ENCODE results near the gene CD79B. TPM values are rescaled to one million over a fixed set of nuclear protein-coding genes. Genes with fewer than 3 reads are reported as not detected.

Gene CD79B
- total and polyA plus RNA-seq, 11 donors = 2.2 to 16.2 (median 4.9) TPM

DNA sequence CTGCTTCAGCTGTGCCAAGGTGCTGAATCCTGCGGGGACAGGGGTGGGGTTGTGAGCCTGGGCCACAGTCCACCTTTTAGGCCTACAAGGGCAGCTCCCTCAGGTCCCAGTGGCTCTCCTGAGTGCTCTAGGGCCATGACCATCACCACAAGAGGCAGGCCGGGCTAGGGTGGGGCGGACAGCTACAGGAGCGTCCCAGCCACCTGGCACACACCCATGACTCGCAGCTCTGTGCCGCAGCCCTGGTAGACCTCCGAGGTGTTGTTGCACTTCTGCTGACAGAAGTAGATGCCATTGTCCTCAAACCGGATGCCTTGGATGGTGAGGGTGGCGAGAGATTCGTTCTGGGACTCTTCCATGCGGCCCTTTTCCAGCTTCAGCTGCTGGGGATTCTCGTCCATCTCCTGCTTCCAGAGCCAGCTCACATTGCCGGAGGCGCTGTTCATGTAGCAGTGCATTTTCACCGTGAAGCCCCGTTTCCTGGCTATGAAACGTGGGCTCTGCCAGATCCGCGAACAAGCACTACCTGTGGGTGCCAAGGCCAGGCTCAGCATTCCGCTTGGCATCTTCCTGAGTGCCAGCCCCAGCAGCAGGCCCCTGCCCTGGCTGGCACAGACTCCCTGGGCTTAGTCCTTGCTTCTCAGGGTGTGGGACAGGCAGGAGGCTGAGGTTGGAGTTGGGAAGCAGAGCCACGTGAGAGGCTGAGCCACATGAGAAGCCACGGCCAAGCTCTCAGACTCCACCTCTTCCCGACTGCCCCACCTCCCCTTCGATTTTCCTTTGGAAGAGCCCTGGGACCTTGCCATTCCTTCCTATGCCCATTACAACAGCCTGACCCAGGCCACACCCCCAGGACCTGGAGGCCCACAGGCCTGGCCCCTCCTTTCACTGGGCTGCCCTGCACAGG is 2.0 kb downstream of the CD79B start:
- WGBS, 4 donors = 85 to 89% (median 87%) methylated on average over 12 to 24 of the region's 24 CpGs
- ATAC-seq = peak; percentile 16 to 66 (median 44)
- peak overlapping the region in 1 of 12 donors; percentile 44 for H3K4me3 ChIP-seq

GRCh38 chr17:63928966-63929695 is 3.0 kb downstream of the CD79B start:
- Histone ChIP-seq H3K27ac (no peak overlapping the region), H3K36me3 (no peaks in the 10 kb centered on the region), H3K4me1 (peaks cover 0 to 25% (median 14%) of the 10 kb centered on the region in 12 donors), H3K9me3 (no peaks in the 10 kb centered on the region), H3K27me3 (no peaks in the 10 kb centered on the region), H3K4me3 (no peak overlapping the region)
- intact Hi-C loops (cut with DNase I) = loop anchor here in 1 of 10 donors (10.0 kb wide), 1 partner anchor 56 kb away; no protein-coding TSS in a partner anchor
- no peak for ATAC-seq
- DNase-seq = peak in 1 of 5 donors; percentile 42
- 86 to 99% (median 92%) methylated on average over 5 to 10 of the region's 10 CpGs for WGBS, 4 donors
- no peak for TF ChIP-seq POLR2A (IDR thresholded peaks at IDR 0.05)
- TF ChIP-seq, protein P1, sequence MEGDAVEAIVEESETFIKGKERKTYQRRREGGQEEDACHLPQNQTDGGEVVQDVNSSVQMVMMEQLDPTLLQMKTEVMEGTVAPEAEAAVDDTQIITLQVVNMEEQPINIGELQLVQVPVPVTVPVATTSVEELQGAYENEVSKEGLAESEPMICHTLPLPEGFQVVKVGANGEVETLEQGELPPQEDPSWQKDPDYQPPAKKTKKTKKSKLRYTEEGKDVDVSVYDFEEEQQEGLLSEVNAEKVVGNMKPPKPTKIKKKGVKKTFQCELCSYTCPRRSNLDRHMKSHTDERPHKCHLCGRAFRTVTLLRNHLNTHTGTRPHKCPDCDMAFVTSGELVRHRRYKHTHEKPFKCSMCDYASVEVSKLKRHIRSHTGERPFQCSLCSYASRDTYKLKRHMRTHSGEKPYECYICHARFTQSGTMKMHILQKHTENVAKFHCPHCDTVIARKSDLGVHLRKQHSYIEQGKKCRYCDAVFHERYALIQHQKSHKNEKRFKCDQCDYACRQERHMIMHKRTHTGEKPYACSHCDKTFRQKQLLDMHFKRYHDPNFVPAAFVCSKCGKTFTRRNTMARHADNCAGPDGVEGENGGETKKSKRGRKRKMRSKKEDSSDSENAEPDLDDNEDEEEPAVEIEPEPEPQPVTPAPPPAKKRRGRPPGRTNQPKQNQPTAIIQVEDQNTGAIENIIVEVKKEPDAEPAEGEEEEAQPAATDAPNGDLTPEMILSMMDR (IDR thresholded peaks at IDR 0.05) = no peak

More for the DNA sequence above, 2.0 kb downstream of the CD79B start:
- peak in 2 of 5 donors; percentile 39 to 55 for DNase-seq
- H3K4me1 ChIP-seq = peaks cover 0 to 25% (median 14%) of the 10 kb centered on the region in 12 donors
- H3K27ac ChIP-seq = peak overlapping the region in 10 of 12 donors; percentile 5 to 84 (median 74)
- intact Hi-C loops (cut with DNase I) = loop anchor here in 2 of 10 donors (5.0 to 10.0 kb wide), 2 partner anchors 52 to 55 kb away; no protein-coding TSS in a partner anchor
- no peaks in the 10 kb centered on the region for H3K36me3 ChIP-seq
- no peaks in the 10 kb centered on the region for H3K9me3 ChIP-seq
- H3K27me3 ChIP-seq = no peaks in the 10 kb centered on the region
- TF ChIP-seq, protein P1 (IDR thresholded peaks at IDR 0.05) = no peak
- no peak for TF ChIP-seq POLR2A (IDR thresholded peaks at IDR 0.05)

DNA sequence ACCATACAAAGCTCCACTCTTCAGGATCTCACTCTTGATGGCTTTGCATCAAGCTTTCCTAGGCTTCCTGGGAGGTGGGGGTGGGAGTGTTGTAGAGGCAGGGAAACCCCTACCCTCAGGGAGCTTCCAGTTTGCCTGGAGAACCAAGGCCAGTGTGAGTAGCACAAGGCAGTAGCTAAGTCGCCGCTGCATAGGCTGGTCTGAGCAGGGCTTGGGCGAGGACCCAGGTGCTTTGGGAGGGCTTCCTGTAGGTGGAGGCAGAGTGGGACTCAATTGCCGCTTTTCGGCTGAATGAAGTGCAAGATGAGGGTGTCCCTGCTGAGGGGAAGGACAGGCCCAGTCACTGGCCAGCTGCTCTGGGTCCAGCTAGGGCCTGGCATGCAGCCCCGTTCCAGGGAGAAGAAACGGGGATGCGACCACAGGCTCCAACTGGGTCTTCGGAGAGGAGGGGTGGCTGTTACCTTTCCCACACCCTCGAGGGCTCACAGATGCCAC is 3.9 kb downstream of the CD79B start:
- intact Hi-C loops (cut with DNase I) = loop anchor here in 1 of 10 donors (10.0 kb wide), 1 partner anchor 57 kb away; no protein-coding TSS in a partner anchor
- ATAC-seq (no peak), DNase-seq (peak in 1 of 5 donors; percentile 35)
- TF ChIP-seq, protein P1 (IDR thresholded peaks at IDR 0.05) = no peak
- no peak for TF ChIP-seq POLR2A (IDR thresholded peaks at IDR 0.05)
- H3K4me3 ChIP-seq = no peak overlapping the region
- H3K27me3 ChIP-seq = no peaks in the 10 kb centered on the region
- H3K27ac ChIP-seq = no peak overlapping the region
- WGBS, 4 donors = 86 to 96% (median 90%) methylated on average over 5 to 10 of the region's 10 CpGs
- H3K9me3 ChIP-seq = no peaks in the 10 kb centered on the region
- peaks cover 0 to 25% (median 14%) of the 10 kb centered on the region in 12 donors for H3K4me1 ChIP-seq
- H3K36me3 ChIP-seq = no peaks in the 10 kb centered on the region

Measured in heart left ventricle (tissue), 16 donors.